Occipital lobe (tissue), 2 donors: ENCODE data around the gene OR9K2. TPM values are rescaled to one million over a fixed set of nuclear protein-coding genes. Genes with fewer than 3 reads are reported as not detected.
"Not testable (repeated sequence)": the region's sequence is repeated elsewhere in the genome, so short reads cannot be mapped to it uniquely, and the experiment has no call there.

Experiments used
- DNase-seq: peaks from one replicate; lab custom pipeline; 2025; lab: John Stamatoyannopoulos, UW
- total RNA-seq: library from RNA; depleted of rRNA; stranded (reverse); fragments of >200 nt; gene quantifications from one replicate; pipeline ENCODE4 v1.2.3, GENCODE V29; 2014

Gene OR9K2, protein sequence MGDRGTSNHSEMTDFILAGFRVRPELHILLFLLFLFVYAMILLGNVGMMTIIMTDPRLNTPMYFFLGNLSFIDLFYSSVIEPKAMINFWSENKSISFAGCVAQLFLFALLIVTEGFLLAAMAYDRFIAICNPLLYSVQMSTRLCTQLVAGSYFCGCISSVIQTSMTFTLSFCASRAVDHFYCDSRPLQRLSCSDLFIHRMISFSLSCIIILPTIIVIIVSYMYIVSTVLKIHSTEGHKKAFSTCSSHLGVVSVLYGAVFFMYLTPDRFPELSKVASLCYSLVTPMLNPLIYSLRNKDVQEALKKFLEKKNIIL
- total RNA-seq: 0.16 TPM

DNA sequence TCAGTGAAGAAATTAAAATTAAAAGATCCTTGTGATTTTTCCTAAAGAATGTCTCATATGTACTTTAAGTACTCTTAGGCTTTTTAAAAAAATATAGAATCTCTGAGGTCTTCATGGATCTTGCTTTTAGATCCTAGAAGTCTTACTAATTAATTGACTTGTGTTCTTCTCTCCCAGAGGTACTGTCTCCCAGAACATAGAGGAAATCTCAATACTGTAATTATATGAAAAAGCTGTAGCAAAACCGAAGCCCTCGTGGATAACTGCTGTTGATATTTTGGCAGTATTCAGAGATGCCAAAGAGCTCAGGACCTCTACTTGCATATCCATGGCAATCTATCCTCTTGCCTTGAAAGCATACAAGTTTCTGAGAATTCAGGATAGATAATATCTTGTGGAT is at the start of gene OR9K2:
Gene OR9K2 (plus strand): TSS at position 301 of the 400 bp plus-strand sequence. CDS start 3,429 bp downstream, outside the sequence.
- no peak for DNase-seq

DNA sequence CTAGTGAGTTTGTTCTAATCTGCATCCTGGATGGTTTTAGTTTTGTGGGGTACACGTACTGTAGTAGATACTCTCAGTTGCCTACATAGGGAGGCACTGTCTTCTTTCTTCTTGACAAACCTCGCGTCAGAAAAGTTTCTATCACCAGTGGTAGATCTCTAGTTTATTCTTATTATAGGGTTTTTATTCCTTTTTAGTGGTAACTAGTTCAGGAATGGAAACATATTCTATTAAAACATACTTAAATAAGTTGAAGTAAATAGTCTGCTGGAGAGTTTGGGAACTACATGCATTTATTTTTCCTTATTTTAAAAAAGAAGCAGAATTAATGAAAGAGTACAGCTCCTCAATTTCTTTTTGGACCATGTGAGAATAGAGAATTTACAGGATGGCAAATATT is 33.6 kb upstream of the OR9K2 start:
- DNase-seq: no peak

DNA sequence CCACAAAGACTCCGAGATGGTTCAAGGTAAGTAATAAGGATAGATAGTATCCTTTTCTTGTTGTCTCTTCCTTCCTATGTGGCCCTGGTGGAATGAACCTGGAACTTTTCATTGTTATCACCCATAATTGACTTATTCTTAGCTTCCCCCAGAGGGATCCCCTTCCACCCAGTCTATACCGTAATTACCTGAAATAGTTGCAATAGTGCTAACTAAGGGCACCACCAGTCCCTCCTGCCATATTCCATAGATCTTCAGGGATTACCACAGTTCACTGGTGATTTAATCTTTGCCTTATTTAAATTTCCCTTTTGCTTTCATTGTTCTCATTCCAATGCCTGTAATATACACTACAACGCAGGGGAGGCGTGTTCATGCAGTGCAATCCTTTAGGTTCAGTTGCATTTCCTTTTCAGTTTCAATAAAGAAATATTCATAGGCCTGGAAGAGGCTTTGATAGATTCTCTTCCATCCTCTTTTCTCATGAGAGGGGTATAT is 13.8 kb upstream of the OR9K2 start:
- DNase-seq: no peak

DNA sequence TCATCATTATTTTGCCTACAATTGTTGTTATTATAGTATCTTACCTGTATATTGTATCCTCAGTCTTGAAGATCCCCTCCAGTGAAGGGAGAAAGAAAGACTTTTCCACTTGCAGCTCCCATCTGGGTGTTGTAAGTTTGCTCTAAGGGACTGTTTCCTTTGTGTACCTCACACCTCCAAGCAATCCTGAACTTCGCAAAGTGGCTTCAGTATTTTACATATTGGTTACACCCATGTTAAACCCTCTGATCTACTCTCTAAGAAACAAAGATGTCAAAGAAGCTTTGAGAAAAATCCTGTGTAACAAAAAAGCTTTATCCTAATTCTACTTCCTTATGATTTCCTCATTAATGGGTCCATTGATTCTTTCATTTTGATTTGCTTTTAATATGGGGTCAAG is 10.1 kb upstream of the OR9K2 start:
- DNase-seq: no peak

DNA sequence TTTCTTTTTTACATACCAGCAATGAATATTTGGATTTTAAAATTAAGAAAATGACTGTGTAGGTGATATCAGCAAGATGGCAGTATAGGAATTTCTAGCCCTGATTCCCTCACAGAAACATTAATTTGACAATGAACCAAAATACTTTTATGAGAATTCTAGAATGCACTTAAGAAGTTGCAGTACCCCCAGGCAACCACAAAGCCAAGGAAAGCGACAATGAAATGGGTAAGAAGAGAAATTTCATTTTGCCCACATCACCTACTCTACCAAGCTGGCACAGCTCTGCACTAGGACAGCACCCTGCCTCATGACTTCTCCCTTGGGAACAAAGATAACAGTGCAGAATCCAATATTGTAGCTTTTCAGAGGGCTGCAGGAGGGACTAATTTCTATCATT is 6.6 kb downstream of the OR9K2 start:
- no peak for DNase-seq

DNA sequence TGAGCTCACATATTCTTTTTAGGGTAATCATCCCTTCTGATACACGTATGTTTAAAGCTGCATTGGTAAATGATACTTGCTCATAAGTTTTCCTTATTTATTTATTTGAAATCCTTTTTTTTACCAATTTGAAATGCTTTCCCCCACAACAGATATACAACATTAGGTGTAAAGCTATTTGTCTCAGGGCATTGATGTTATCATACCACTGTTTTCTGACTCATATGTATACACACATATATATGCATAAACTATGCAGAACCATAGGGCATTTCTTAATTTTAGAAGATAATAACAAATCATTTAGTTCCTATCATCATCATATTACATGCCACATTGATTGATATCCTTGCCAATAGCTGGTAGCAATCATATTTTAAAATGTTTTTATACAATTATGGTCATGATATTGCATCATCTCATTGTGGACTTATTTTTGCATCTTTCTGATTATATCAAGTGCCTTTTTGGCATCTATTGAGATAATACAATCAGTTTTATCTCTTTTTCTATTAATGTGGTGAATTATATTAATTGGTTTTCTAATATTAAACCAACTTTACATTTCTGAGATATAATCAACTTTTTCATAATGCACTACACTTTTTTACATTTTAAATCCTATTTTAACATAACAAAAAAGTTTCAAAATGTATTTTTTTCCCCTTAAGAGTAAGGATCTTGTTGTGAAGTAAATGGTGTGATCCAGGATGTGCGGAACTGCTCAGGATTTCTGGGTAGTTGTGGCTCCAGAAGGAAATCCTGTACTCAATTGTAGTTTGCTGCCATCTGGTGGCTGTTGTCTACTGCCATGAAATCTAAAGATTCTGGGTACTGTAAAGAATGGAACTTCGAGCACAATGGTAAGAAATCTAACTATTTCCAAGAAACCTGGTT is 16.7 kb downstream of the OR9K2 start:
- no peak for DNase-seq

DNA sequence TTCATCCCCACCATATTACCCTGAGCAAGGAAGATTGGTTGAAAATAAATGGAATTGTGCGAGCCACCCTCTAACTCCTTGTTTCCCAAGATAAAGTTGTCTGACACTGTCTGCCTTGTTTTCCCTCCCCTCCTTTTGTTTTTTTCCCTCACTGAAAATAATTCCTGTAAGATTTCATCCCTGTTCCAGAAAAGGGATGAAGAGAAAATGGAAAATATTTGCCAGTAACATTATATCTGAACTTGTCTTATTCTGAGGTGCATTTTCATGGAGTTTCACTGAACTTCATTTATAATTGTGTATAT is 17.3 kb downstream of the OR9K2 start:
- no peak for DNase-seq

DNA sequence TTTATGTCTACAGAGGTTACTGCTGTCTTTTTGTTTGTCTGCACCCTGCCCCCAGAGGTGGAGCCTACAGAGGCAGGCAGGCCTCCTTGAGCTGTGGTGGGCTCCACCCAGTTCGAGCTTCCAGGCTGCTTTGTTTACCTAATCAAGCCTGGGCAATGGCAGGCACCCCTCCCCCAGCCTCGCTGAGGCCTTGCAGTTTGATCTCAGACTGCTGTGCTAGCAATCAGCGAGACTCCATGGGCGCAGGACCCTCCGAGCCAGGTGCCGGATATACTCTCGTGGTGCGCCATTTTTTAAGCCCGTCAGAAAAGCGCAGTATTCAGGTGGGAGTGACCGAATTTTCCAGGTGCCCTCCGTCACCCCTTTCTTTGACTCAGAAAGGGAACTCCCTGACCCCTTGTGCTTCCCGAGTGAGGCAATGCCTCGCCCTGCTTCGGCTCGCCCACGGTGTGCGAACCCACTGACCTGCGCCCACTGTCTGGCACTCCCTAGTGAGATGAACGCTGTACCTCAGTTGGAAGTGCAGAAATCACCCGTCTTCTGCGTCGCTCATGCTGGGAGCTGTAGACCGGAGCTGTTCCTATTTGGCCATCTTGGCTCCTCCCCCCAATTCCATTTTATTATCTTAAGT is 40.9 kb downstream of the OR9K2 start:
- not testable (repeated sequence) for DNase-seq

DNA sequence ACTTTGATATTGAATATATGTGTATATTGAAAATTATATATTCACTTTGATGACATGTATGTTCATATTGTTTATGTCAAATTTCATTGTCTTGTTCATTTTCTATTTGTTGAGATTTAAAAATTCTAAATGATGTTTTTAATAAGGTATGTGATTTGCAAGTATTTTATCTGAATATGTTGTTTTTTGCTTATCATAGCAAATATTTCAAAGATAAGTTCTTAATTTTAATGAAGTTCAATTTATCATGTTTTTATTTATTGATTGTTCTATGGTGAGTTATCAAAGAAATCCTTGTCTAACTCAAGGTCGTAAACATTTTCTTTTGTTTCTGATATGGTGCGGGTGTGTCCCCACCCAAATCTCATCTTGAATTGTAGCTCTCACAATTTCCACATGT is 45.2 kb downstream of the OR9K2 start:
- DNase-seq: no peak

DNA sequence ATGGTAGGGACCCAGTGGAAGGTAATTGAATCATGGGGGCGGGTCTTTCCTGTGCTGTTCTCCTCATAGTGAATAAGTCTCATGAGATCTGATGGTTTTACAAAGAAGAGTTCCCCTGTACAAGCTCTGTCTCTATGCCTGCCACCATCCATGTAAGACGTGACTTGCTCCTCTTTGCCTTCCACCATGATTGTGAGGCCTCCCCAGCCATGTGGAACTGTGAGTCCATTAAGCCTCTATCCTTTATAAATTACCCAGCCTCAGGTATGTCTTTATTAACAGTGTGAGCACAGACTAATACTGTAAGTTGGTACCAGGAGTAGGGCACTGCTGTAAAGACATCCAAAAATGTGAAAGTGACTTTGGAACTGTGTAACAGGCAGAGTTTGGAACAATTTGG is 45.6 kb downstream of the OR9K2 start:
- not testable (repeated sequence) for DNase-seq

DNA sequence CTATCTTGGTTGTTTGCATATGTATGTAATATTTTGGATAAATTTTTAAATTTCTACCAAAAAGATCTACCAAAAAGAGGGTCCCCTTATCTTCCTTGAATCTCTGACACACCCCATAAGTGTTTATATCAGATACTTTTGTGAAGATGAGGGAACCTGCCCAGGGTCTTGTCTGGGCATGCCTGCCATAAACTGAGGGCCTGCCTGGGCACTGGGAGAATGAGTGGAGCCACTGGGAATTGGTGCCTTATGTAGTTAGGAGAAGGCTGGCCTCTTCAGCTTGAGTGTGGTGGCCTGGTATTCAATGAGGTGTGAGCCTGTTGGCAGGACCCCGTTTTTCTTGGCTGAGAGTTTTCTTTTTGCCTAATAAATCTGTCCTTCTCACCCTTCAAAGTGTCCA is 46.5 kb downstream of the OR9K2 start:
- DNase-seq: no peak

DNA sequence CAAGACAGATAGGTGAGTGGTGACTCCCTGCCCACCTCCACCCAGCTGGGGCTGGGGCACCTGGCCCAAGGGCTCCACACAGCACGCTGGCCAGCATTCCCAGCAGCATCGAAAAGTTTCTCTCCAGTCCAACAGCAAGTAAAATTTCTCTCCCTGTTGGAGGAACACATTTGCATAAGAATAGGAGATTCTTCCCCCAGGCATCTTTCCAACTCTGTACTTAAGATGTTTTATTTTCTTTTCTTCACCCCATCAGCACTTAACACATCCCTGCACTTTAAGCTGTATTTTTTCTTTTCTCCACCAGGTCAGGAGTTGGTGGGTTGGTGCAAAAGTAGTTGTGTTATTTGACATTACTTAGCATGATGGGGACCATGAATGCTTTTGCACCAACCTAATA is 47.2 kb downstream of the OR9K2 start:
- no peak for DNase-seq

Other genes with a start within 250 kb of the OR9K2 start
- not detected for gene TESPA1, start 141.6 kb upstream of the OR9K2 start, total RNA-seq
- gene NEUROD4, start 106.4 kb upstream of the OR9K2 start, total RNA-seq: 3.9 TPM
- not detected for gene OR10A7, start 94.6 kb downstream of the OR9K2 start, total RNA-seq
- gene OR6C74, start 118.2 kb downstream of the OR9K2 start, total RNA-seq: not detected
- gene OR6C6, start 170.2 kb downstream of the OR9K2 start, total RNA-seq: not detected
- gene OR6C1, start 187.9 kb downstream of the OR9K2 start, total RNA-seq: not detected
- gene OR6C3, start 204.3 kb downstream of the OR9K2 start, total RNA-seq: not detected
- gene OR6C75, start 236.6 kb downstream of the OR9K2 start, total RNA-seq: not detected